OCI-LY3 (cell line): ENCODE results near the gene SCFD1.
"Not testable (repeated sequence)": the region's sequence is repeated elsewhere in the genome, so short reads cannot be mapped to it uniquely, and the experiment has no call there.

Source experiments
- EZH2phosphoT487 ChIP-seq: fragments of 200-600 bp; shearing (Covaris generic); IDR thresholded peaks from 2 replicates; pipeline ENCODE4 v1.6.1; 2018; ENCODE audit warnings: antibody characterized with exemption, mixed run types, low read depth
- TF ChIP-seq, protein P1 (sequence below): fragments of 200-600, 300-600 bp; sonication (generic); IDR thresholded peaks from 2 replicates; pipeline ENCODE4 v1.5.1; 2014; ENCODE audit warnings: antibody characterized with exemption, low read length, low read depth

DNA sequence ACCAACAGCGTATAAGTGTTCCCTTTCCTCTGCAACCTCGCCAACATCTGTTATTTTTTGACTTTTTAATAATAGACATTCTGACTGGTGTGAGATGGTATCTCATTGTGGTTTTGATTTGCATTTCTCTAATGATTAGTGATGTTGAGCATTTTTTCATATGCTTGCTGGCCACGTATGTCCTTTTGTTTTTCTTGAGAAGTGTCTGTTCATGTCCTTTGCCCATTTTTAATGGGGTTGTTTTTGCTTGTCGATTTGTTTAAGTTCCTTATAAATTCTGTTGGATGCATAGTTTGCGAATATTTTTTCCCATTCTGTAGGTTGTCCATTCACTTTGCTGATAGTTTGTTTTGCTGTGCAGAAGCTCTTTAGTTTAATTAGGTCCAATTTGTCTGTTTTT, 22.3 kb downstream of the SCFD1 start:
- TF ChIP-seq, protein P1, sequence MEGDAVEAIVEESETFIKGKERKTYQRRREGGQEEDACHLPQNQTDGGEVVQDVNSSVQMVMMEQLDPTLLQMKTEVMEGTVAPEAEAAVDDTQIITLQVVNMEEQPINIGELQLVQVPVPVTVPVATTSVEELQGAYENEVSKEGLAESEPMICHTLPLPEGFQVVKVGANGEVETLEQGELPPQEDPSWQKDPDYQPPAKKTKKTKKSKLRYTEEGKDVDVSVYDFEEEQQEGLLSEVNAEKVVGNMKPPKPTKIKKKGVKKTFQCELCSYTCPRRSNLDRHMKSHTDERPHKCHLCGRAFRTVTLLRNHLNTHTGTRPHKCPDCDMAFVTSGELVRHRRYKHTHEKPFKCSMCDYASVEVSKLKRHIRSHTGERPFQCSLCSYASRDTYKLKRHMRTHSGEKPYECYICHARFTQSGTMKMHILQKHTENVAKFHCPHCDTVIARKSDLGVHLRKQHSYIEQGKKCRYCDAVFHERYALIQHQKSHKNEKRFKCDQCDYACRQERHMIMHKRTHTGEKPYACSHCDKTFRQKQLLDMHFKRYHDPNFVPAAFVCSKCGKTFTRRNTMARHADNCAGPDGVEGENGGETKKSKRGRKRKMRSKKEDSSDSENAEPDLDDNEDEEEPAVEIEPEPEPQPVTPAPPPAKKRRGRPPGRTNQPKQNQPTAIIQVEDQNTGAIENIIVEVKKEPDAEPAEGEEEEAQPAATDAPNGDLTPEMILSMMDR, result not testable (repeated sequence)
- TF ChIP-seq EZH2phosphoT487, result not testable (repeated sequence)
